ENCODE data around the gene CD24.
"Not testable (repeated sequence)": the region's sequence is repeated elsewhere in the genome, so short reads cannot be mapped to it uniquely, and the experiment has no call there.

Gene CD24

DNA sequence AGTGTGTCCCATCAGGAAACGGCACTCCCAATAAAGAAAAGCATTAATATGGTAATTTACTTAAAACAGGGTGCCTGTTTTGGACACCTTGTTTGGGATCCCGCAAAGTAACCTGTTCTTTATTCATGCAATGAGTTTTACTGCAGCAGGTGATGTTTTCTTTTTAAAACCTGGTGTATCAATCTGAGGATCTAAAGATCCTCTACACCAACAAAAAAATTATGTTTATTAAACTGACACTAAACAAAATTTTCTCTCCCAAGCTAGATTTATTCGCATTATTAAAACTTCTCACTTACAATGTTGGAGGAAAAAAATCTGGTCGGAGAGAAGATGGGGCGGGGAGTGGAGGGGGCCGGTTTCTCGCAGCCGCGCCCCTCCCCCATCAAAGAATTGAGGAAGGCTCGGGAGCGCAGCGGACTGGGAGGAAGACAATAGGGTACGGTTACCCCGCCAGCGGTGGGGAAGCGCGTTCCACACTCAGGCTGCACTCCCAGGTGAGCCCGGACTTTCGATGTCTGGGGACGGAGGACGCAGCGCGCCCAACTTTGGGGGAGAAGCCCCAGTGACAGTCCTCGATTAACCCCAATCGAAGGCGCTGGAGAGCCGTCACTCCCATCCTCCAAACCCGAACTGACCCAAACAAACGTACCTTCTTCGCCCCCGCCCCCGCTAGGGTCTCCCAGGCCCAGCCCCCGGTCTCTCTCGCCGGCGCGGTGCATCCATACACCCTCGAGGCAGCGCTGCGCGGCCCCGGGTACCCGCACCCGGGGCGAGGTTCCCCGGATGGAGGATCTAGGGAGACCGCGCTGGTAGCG, 1.3 kb downstream of the CD24 start:
- no peak overlapping the region for H3K4me3 ChIP-seq (ENCODE audit: low read depth, low read length)
- TF ChIP-seq, protein P1, sequence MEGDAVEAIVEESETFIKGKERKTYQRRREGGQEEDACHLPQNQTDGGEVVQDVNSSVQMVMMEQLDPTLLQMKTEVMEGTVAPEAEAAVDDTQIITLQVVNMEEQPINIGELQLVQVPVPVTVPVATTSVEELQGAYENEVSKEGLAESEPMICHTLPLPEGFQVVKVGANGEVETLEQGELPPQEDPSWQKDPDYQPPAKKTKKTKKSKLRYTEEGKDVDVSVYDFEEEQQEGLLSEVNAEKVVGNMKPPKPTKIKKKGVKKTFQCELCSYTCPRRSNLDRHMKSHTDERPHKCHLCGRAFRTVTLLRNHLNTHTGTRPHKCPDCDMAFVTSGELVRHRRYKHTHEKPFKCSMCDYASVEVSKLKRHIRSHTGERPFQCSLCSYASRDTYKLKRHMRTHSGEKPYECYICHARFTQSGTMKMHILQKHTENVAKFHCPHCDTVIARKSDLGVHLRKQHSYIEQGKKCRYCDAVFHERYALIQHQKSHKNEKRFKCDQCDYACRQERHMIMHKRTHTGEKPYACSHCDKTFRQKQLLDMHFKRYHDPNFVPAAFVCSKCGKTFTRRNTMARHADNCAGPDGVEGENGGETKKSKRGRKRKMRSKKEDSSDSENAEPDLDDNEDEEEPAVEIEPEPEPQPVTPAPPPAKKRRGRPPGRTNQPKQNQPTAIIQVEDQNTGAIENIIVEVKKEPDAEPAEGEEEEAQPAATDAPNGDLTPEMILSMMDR (IDR thresholded peaks at IDR 0.05; ENCODE audit: insufficient read depth, low read length, missing control alignments): no peak
- DNase-seq (ENCODE audit: low read depth, low spot score): no peak
- POLR2A ChIA-PET: no interaction called here
- CTCF ChIA-PET: no interaction called here

DNA sequence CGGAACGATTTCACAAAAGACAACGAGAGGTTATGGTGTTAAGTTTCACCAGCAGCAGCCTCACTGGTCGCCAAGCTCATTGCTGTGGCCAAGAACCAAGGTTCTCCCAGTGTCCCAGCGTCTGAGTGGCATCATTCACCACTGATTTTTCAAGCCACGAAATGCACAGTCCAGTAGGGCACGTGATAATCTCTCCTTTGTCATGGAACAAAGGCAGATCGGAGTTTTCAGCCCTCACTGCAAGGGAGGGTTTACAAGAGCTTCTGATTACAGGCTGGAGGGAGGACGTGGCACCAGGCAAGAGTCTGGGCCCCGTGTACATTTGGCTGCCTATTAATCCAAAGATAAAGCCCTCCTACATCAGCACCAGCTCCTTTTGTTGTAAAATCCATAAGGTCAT, 2.0 kb downstream of the CD24 start:
- H3K4me3 ChIP-seq (ENCODE audit: low read depth, low read length): no peak overlapping the region
- ChIA-PET POLR2A (no interaction called here), CTCF (no interaction called here)
- DNase-seq (ENCODE audit: low read depth, low spot score): no peak
- TF ChIP-seq, protein P1 (IDR thresholded peaks at IDR 0.05; ENCODE audit: insufficient read depth, low read length, missing control alignments): no peak

DNA sequence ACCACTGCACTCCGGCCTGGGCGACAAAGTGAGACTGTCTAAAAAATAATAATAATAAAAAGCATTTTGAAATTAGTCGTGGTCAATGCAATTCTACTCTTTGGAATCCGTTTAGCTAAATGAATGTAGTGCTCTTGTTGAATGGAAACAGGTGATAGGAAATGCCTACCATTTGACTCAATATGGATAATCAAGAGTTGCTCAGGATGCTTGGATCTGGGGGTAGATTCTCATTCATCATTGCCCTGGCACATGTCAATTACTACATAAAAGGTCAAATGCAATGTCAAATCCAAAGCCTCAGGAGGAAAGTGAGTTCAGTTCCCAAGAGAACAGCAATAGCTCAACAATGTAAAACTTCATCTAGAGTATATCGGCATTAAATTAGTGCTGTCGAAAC, 3.8 kb downstream of the CD24 start:
- DNase-seq (ENCODE audit: low read depth, low spot score); POLR2A ChIA-PET; H3K4me3 ChIP-seq (ENCODE audit: low read depth, low read length): not testable (repeated sequence)
- CTCF ChIA-PET: interaction anchor here (0.9 to 1.0 kb wide), 2 partner anchors 9 to 277 kb away, joined by 3 read pairs; no protein-coding TSS in a partner anchor

DNA sequence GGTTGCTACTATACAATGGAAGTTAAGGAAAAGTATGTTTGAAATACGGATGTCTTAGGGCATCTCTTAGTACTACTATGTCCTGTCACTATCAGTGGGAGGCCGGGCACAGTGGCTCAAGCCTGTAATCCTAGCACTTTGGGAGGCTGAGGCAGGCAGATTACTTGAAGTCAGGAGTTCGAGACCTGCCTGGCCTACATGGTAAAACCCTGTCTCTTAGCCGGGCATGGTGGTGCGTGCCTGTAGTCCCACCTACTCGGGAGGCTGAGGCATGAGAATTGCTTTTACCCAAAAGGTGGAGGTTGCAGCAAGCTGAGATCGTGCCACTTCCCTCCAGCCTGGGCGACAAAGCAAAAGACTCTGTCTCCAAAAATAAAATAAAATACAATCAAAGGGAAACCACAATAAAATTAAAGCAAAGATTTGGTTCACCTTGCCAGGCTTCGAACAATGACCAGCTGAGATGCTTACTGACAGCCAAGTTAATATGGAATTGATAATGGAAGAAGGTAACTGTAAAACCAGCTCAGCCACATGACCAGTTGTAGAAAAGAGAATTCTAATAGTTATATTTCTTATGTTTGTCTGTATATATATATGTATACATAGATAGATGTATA, 6.5 kb downstream of the CD24 start:
- DNase-seq (ENCODE audit: low read depth, low spot score): no peak
- TF ChIP-seq, protein P1 (IDR thresholded peaks at IDR 0.05; ENCODE audit: insufficient read depth, low read length, missing control alignments): no peak
- H3K4me3 ChIP-seq (ENCODE audit: low read depth, low read length): no peak overlapping the region
- POLR2A ChIA-PET: no interaction called here
- CTCF ChIA-PET: interaction anchor here (1.0 to 1.5 kb wide), 2 partner anchors 11 to 414 kb away, joined by 3 to 4 read pairs; no protein-coding TSS in a partner anchor

DNA sequence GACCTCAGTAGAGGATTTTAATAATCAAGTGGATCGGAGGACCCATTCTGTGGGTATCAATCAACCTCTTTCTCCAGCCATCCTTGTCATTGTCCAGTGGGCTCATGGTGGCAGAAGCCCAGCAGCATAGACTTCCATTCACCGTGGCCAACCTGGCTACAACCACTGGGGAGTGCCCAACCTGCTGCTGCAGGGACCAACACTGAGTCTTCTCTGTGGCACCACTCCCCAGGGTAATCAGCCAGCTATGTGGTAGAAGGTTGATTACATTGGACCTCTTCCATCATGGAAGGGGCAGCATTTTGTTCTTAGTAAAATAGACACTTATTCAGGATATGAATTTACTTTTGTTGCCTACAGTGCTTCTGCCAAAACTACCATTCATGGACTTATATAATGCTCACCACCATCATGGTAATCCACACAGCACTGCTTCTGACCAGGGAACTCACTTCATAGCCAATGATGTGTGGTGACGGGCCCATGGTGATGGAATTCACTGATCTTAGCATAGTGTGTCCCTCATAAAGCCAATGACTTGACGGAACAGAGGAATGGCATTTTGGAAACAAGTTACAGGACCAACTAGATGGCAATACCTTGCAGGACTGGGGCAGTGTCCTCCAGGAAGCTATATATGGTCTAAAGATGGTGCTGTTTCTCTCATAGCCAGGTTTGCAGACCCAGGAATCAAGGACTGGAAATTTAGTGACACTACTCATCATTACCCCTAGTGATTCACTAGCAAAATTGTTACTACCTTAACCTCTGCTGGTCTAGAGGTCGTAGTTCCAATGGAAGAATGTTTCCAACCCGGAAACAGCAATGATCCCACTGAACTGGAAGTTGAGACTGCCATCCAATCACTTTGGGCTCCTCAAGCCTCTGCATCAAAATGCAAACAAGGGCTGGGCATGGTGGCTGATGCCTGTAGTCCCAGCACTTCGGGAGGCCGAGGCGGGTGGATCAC, 7.6 kb downstream of the CD24 start:
- CTCF ChIA-PET: interaction anchor here (1.0 to 1.5 kb wide), 2 partner anchors 12 to 412 kb away, joined by 3 to 4 read pairs; no protein-coding TSS in a partner anchor
- no peak for DNase-seq (ENCODE audit: low read depth, low spot score)
- POLR2A ChIA-PET: interaction anchor here (0.6 kb wide), 1 partner anchor 480 kb away, joined by 3 read pairs; no protein-coding TSS in a partner anchor
- TF ChIP-seq, protein P1 (IDR thresholded peaks at IDR 0.05; ENCODE audit: insufficient read depth, low read length, missing control alignments): no peak
- H3K4me3 ChIP-seq (ENCODE audit: low read depth, low read length): no peak overlapping the region

DNA sequence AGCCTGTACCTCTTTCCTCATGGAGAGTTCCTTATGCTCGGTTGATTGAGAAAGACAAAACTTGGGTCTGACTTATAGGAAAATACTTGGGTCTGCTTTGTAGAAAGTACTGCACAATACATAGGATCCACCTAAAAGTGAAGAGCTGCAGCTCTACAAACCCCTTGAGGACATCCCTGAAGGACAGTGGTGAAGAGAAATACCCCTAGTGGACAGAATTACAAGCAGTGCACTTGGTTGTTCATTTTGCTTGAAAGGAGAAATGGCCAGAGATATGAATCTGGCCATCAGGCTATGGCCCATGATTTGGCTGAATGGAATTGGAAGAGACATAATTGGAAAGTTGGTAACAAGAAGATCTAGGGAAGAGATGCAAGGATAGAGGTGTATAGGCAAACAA, 8.3 kb downstream of the CD24 start:
- TF ChIP-seq, protein P1 (IDR thresholded peaks at IDR 0.05; ENCODE audit: insufficient read depth, low read length, missing control alignments): no peak
- H3K4me3 ChIP-seq (ENCODE audit: low read depth, low read length): no peak overlapping the region
- POLR2A ChIA-PET: no interaction called here
- DNase-seq (ENCODE audit: low read depth, low spot score): no peak
- CTCF ChIA-PET: no interaction called here

Data from AG04449 (cell line).